SJSA1 (cell line): ENCODE measurements around the gene TAF5L. TPM values are rescaled to one million over a fixed set of nuclear protein-coding genes. Genes with fewer than 3 reads are reported as not detected.
"Not testable (repeated sequence)": the region's sequence is repeated elsewhere in the genome, so short reads cannot be mapped to it uniquely, and the experiment has no call there.

ENCODE experiments used
- DNase-seq, 2 experiments: peaks; one replicate each; pipeline ENCODE4 v3.0.0-alpha.2; 2015 to 2020; ENCODE audit warnings: low spot score in 2 of 2, low read depth in 1 of 2
- H3K27ac ChIP-seq: fragments of 250-450 bp; sonication (Bioruptor Pico); 2 replicates; pipeline ENCODE4 v1.5.1; 2020; ENCODE audit warnings: mild to moderate bottlenecking, moderate library complexity
- H3K27me3 ChIP-seq: fragments of 250-450 bp; sonication (Bioruptor Pico); replicated peaks from 2 replicates; pipeline ENCODE4 v1.5.1; 2020; ENCODE audit warnings: mild to moderate bottlenecking, moderate library complexity
- H3K36me3 ChIP-seq: fragments of 250-450 bp; sonication (Bioruptor Pico); 2 replicates; pipeline ENCODE4 v1.5.1; 2020; ENCODE audit warnings: mild to moderate bottlenecking
- H3K4me1 ChIP-seq: fragments of 250-450 bp; sonication (Bioruptor Pico); replicated peaks from 2 replicates; pipeline ENCODE4 v1.6.1; 2021; ENCODE audit warnings: mild to moderate bottlenecking
- H3K4me3 ChIP-seq: fragments of 250-450 bp; sonication (Bioruptor Pico); 2 replicates; pipeline ENCODE4 v1.5.1; 2020; ENCODE audit warnings: mild to moderate bottlenecking
- H3K9me3 ChIP-seq: fragments of 250-450 bp; sonication (Bioruptor Pico); replicated peaks from 2 replicates; pipeline ENCODE4 v1.5.1; 2020; ENCODE audit warnings: mild to moderate bottlenecking
- total RNA-seq: library from RNA; depleted of rRNA; stranded (reverse); fragments of >200 nt; shearing (Covaris generic); gene quantifications from 2 replicates; pipeline ENCODE4 v1.2.3, GENCODE V29; 2014

The TAF5L gene
- total RNA-seq, 1 experiment from 2014 or later = 25.5 TPM

GRCh38 chr1:229563241-229563640 is 62.7 kb downstream of the TAF5L start:
- H3K27me3 ChIP-seq = no peaks in the 10 kb centered on the region
- peaks cover 8% of the 10 kb centered on the region for H3K4me1 ChIP-seq
- no peak overlapping the region for H3K27ac ChIP-seq
- H3K9me3 ChIP-seq = no peaks in the 10 kb centered on the region
- no peak for DNase-seq
- peaks cover 4% of the 10 kb centered on the region for H3K36me3 ChIP-seq
- H3K4me3 ChIP-seq = no peak overlapping the region

- peaks cover 8% of the 10 kb centered on the region for H3K4me1 ChIP-seq
- H3K36me3 ChIP-seq = peaks cover 4% of the 10 kb centered on the region
- no peak for DNase-seq
- H3K27ac ChIP-seq = no peak overlapping the region
- H3K27me3 ChIP-seq = no peaks in the 10 kb centered on the region
- H3K9me3 ChIP-seq = no peaks in the 10 kb centered on the region
- H3K4me3 ChIP-seq = no peak overlapping the region
Observed at GRCh38 chr1:229562686-229563085, 63.2 kb downstream of the TAF5L start.

- H3K4me1 ChIP-seq = peaks cover 13% of the 10 kb centered on the region
- no peak overlapping the region for H3K27ac ChIP-seq
- no peaks in the 10 kb centered on the region for H3K9me3 ChIP-seq
- H3K4me3 ChIP-seq = no peak overlapping the region
- H3K36me3 ChIP-seq = peaks cover 4% of the 10 kb centered on the region
- DNase-seq = no peak
- H3K27me3 ChIP-seq = no peaks in the 10 kb centered on the region
Observed at GRCh38 chr1:229561141-229561540, 64.8 kb downstream of the TAF5L start.

GRCh38 chr1:229560124-229560523 is 65.8 kb downstream of the TAF5L start:
- not testable (repeated sequence) for H3K9me3 ChIP-seq, H3K4me3 ChIP-seq, H3K27ac ChIP-seq, H3K36me3 ChIP-seq, DNase-seq, H3K27me3 ChIP-seq
- peaks cover 13% of the 10 kb centered on the region for H3K4me1 ChIP-seq

- peaks cover 13% of the 10 kb centered on the region for H3K4me1 ChIP-seq
- not testable (repeated sequence) for H3K9me3 ChIP-seq, DNase-seq, H3K36me3 ChIP-seq, H3K27me3 ChIP-seq
- H3K27ac ChIP-seq = peak overlapping the region; percentile 9; the same call in 1 of the 2 replicates
- peak overlapping the region; percentile 95 for H3K4me3 ChIP-seq
Observed at GRCh38 chr1:229559336-229559801, 66.6 kb downstream of the TAF5L start.

- peak within 1 kb of the TSS; percentile 46; the same call in 1 of the 2 replicates for H3K27ac ChIP-seq
- no peaks in the 10 kb centered on the region for H3K27me3 ChIP-seq
- peaks cover 4% of the 10 kb centered on the region for H3K36me3 ChIP-seq
- H3K4me3 ChIP-seq = peak within 1 kb of the TSS; percentile 95
- H3K9me3 ChIP-seq = no peaks in the 10 kb centered on the region
- H3K4me1 ChIP-seq = peaks cover 13% of the 10 kb centered on the region
- DNase-seq = peak; percentile 96 to 98
Observed at GRCh38 chr1:229558460-229559335, 67.2 kb downstream of the TAF5L start, which contains the start of gene ABCB10. Gene ABCB10 (minus strand): TSS chr1:229558707. CDS start chr1:229558652, 55 bp downstream.

- H3K4me3 ChIP-seq = peak overlapping the region; percentile 95
- H3K4me1 ChIP-seq = peaks cover 9% of the 10 kb centered on the region
- DNase-seq = peak in 1 of 2 experiments; percentile 53
- peaks cover 4% of the 10 kb centered on the region for H3K36me3 ChIP-seq
- no peaks in the 10 kb centered on the region for H3K27me3 ChIP-seq
- no peaks in the 10 kb centered on the region for H3K9me3 ChIP-seq
- 0 out of 2 replicates have a peak overlapping the region, but pooled peaks have one; percentile 28 for H3K27ac ChIP-seq
Observed at GRCh38 chr1:229557913-229558414, 68.0 kb downstream of the TAF5L start.

- no peak overlapping the region for H3K27ac ChIP-seq
- no peak for DNase-seq
- peaks cover 4% of the 10 kb centered on the region for H3K36me3 ChIP-seq
- H3K4me3 ChIP-seq = peak overlapping the region; percentile 95
- H3K9me3 ChIP-seq = no peaks in the 10 kb centered on the region
- H3K27me3 ChIP-seq = no peaks in the 10 kb centered on the region
- H3K4me1 ChIP-seq = peaks cover 9% of the 10 kb centered on the region
Observed at GRCh38 chr1:229557200-229557850, 68.6 kb downstream of the TAF5L start.

GRCh38 chr1:229554886-229555621 is 70.9 kb downstream of the TAF5L start:
- no peak overlapping the region for H3K4me3 ChIP-seq
- DNase-seq = no peak
- H3K36me3 ChIP-seq = peaks cover 4% of the 10 kb centered on the region
- H3K4me1 ChIP-seq = peaks cover 9% of the 10 kb centered on the region
- no peaks in the 10 kb centered on the region for H3K9me3 ChIP-seq
- no peak overlapping the region for H3K27ac ChIP-seq
- no peaks in the 10 kb centered on the region for H3K27me3 ChIP-seq

GRCh38 chr1:229553621-229554130 is 72.2 kb downstream of the TAF5L start:
- H3K36me3 ChIP-seq = peaks cover 8% of the 10 kb centered on the region
- no peak overlapping the region for H3K27ac ChIP-seq
- H3K27me3 ChIP-seq = no peaks in the 10 kb centered on the region
- H3K4me1 ChIP-seq = peaks cover 5% of the 10 kb centered on the region
- no peaks in the 10 kb centered on the region for H3K9me3 ChIP-seq
- DNase-seq = no peak
- no peak overlapping the region for H3K4me3 ChIP-seq

GRCh38 chr1:229552732-229553131 is 73.2 kb downstream of the TAF5L start:
- H3K9me3 ChIP-seq = no peaks in the 10 kb centered on the region
- H3K4me3 ChIP-seq = no peak overlapping the region
- H3K27me3 ChIP-seq = no peaks in the 10 kb centered on the region
- 0 out of 2 replicates have a peak, but pooled peaks cover 5% of the 10 kb centered on the region for H3K36me3 ChIP-seq
- peaks cover 5% of the 10 kb centered on the region for H3K4me1 ChIP-seq
- no peak overlapping the region for H3K27ac ChIP-seq
- no peak for DNase-seq

- Histone ChIP-seq H3K27ac (no peak overlapping the region), H3K4me1 (no peaks in the 10 kb centered on the region), H3K36me3 (peaks cover 15% of the 10 kb centered on the region), H3K27me3 (no peaks in the 10 kb centered on the region), H3K4me3 (no peak overlapping the region), H3K9me3 (no peaks in the 10 kb centered on the region)
- no peak for DNase-seq
Observed at GRCh38 chr1:229550812-229551567, 74.9 kb downstream of the TAF5L start.
